Measurements from ENCODE around the gene IPO5.
"Not testable (repeated sequence)": the region's sequence is repeated elsewhere in the genome, so short reads cannot be mapped to it uniquely, and the experiment has no call there.

IPO5 gene

DNA sequence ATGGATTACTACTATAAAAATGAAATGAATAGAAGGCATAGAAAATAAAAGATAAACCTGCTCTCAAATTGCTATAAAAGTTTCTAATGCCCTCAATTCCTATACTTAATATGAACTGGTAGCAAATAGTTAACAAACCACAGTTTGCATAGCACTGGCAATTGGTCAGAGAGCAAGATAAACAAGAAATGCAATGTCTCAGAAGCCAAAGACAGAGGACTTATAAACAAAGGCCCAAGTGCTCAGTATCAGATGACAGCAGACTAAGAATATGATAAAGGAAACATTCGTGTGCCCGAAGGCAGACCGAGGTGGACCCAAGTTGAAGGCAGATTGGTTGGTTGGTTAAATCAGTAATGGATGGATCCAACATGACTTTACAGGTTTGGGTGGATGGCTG lies 50.6 kb downstream of the IPO5 start:
- H3K36me3 ChIP-seq (ENCODE audit: control insufficient read depth in 1 of 2, insufficient read depth in 2 of 2, low read length in 2 of 2): peaks cover 40 to 46% of the 10 kb centered on the region in 2 experiments
- H3K27ac ChIP-seq (ENCODE audit: low read depth, low read length): no peak overlapping the region
- WGBS (ENCODE audit: extremely low coverage, insufficient coverage, insufficient read length): no CpG with 5 or more reads among the region's 3 CpGs

DNA sequence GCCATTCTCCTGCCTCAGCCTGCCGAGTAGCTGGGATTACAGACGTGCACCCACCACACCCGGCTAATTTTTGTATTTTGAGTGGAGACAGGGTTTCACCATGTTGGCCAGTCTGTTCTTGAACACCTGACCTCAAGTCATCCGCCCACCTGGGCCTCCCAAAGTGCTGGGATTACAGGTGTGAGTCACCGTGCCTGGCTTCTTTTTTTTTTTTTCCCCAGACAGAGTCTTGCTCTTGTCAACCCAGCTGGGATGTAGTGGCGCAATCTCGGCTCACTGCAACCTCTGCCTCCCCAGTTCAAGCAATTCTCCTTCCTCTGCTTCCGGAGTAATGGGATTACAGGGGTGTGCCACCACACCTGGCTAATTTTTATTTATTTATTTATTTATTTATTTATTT lies 51.5 kb downstream of the IPO5 start:
- no CpG with 5 or more reads among the region's 8 CpGs for WGBS (ENCODE audit: extremely low coverage, insufficient coverage, insufficient read length)
- DNase-seq: peak; percentile 42 to 64
- not testable (repeated sequence) for H3K23ac ChIP-seq (ENCODE audit: low read length); H2BK12ac ChIP-seq (ENCODE audit: low read length); H4K8ac ChIP-seq (ENCODE audit: low read depth, low read length); H3K9me3 ChIP-seq (ENCODE audit: insufficient read depth, low read depth, low read length); H3K14ac ChIP-seq (ENCODE audit: low read length); H3K4me1 ChIP-seq (ENCODE audit: control insufficient read depth in 1 of 2, insufficient read depth in 2 of 2, low read length in 2 of 2); H2AFZ ChIP-seq (ENCODE audit: insufficient read depth, low read length, poor library complexity); H2BK5ac ChIP-seq (ENCODE audit: low read depth, low read length, poor library complexity); H3K4me2 ChIP-seq (ENCODE audit: low read length); H3K27ac ChIP-seq (ENCODE audit: low read depth, low read length); H3K4me3 ChIP-seq (ENCODE audit: low read depth, low read length); H4K91ac ChIP-seq (ENCODE audit: low read depth, low read length); H3K27me3 ChIP-seq (ENCODE audit: insufficient read depth, low read length); H3K79me2 ChIP-seq (ENCODE audit: control insufficient read depth, insufficient read depth, low read length, poor library complexity); H2AK5ac ChIP-seq (ENCODE audit: low read length); H3K79me1 ChIP-seq (ENCODE audit: low read length); H2BK120ac ChIP-seq (ENCODE audit: insufficient read depth, low read length, poor library complexity); H3K4ac ChIP-seq (ENCODE audit: low read depth, low read length); H3K18ac ChIP-seq (ENCODE audit: low read length); H3K9ac ChIP-seq (ENCODE audit: low read length); H4K12ac ChIP-seq (ENCODE audit: low read depth, low read length)
- peaks cover 38 to 47% of the 10 kb centered on the region in 2 experiments for H3K36me3 ChIP-seq (ENCODE audit: control insufficient read depth in 1 of 2, insufficient read depth in 2 of 2, low read length in 2 of 2)

More for the DNA sequence above, 50.6 kb downstream of the IPO5 start:
- Histone ChIP-seq H2AK5ac (ENCODE audit: low read length) (no peak overlapping the region), H4K91ac (ENCODE audit: low read depth, low read length) (no peak overlapping the region), H3K79me1 (ENCODE audit: low read length) (no peaks in the 10 kb centered on the region), H3K79me2 (ENCODE audit: control insufficient read depth, insufficient read depth, low read length, poor library complexity) (no peaks in the 10 kb centered on the region), H3K18ac (ENCODE audit: low read length) (peak overlapping the region; percentile 35), H3K27me3 (ENCODE audit: insufficient read depth, low read length) (no peaks in the 10 kb centered on the region), H2BK5ac (ENCODE audit: low read depth, low read length, poor library complexity) (no peak overlapping the region), H2BK12ac (ENCODE audit: low read length) (no peak overlapping the region), H3K9me3 (ENCODE audit: insufficient read depth, low read depth, low read length) (no peaks in the 10 kb centered on the region), H4K8ac (ENCODE audit: low read depth, low read length) (no peak overlapping the region), H2BK120ac (ENCODE audit: insufficient read depth, low read length, poor library complexity) (peak overlapping the region; percentile 22), H3K4me2 (ENCODE audit: low read length) (no peak overlapping the region), H3K23ac (ENCODE audit: low read length) (no peak overlapping the region), H3K4ac (ENCODE audit: low read depth, low read length) (no peak overlapping the region), H4K12ac (ENCODE audit: low read depth, low read length) (peak overlapping the region; percentile 30), H3K4me1 (ENCODE audit: control insufficient read depth in 1 of 2, insufficient read depth in 2 of 2, low read length in 2 of 2) (no peaks in the 10 kb centered on the region), H3K9ac (ENCODE audit: low read length) (no peak overlapping the region), H3K14ac (ENCODE audit: low read length) (no peak overlapping the region), H2AFZ (ENCODE audit: insufficient read depth, low read length, poor library complexity) (no peak overlapping the region), H3K4me3 (ENCODE audit: low read depth, low read length) (no peak overlapping the region)
- peak in 1 of 2 donors; percentile 40 for DNase-seq

DNA sequence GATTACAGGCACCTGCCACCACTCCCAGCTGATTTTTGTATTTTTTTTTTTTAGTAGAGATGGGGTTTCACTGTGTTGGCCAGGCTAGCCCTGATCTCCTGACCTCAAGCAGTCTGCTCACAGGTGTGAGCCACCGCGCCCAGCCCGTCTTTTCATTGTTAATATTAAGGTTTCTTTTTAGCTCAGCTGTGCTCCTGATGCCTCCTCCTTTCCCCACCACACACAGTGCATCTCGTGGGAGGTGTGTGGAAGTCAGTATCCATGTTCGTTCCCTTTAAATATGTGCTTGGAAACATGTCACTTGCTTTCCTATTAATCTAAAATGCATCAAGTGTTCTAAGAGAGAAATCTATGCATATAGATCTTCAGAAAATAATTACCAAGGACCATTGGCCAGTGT lies 53.5 kb downstream of the IPO5 start:
- no peaks in the 10 kb centered on the region for H3K79me1 ChIP-seq (ENCODE audit: low read length)
- no peak overlapping the region for H4K12ac ChIP-seq (ENCODE audit: low read depth, low read length)
- H4K91ac ChIP-seq (ENCODE audit: low read depth, low read length): no peak overlapping the region
- no CpG with 5 or more reads among the region's 5 CpGs for WGBS (ENCODE audit: extremely low coverage, insufficient coverage, insufficient read length)
- H4K8ac ChIP-seq (ENCODE audit: low read depth, low read length): no peak overlapping the region
- no peak overlapping the region for H2BK12ac ChIP-seq (ENCODE audit: low read length)
- H3K9me3 ChIP-seq (ENCODE audit: insufficient read depth, low read depth, low read length): no peaks in the 10 kb centered on the region
- no peak overlapping the region for H3K4me2 ChIP-seq (ENCODE audit: low read length)
- H3K27me3 ChIP-seq (ENCODE audit: insufficient read depth, low read length): no peaks in the 10 kb centered on the region
- H3K14ac ChIP-seq (ENCODE audit: low read length): no peak overlapping the region
- H3K27ac ChIP-seq (ENCODE audit: low read depth, low read length): no peak overlapping the region
- H2AFZ ChIP-seq (ENCODE audit: insufficient read depth, low read length, poor library complexity): no peak overlapping the region
- H3K18ac ChIP-seq (ENCODE audit: low read length): no peak overlapping the region
- H3K9ac ChIP-seq (ENCODE audit: low read length): no peak overlapping the region
- no peak overlapping the region for H2BK120ac ChIP-seq (ENCODE audit: insufficient read depth, low read length, poor library complexity)
- no peaks in the 10 kb centered on the region for H3K4me1 ChIP-seq (ENCODE audit: control insufficient read depth in 1 of 2, insufficient read depth in 2 of 2, low read length in 2 of 2)
- no peak overlapping the region for H3K4me3 ChIP-seq (ENCODE audit: low read depth, low read length)
- H3K23ac ChIP-seq (ENCODE audit: low read length): no peak overlapping the region
- H3K36me3 ChIP-seq (ENCODE audit: control insufficient read depth in 1 of 2, insufficient read depth in 2 of 2, low read length in 2 of 2): peaks cover 25 to 39% of the 10 kb centered on the region in 2 experiments
- H3K79me2 ChIP-seq (ENCODE audit: control insufficient read depth, insufficient read depth, low read length, poor library complexity): no peaks in the 10 kb centered on the region
- no peak overlapping the region for H2AK5ac ChIP-seq (ENCODE audit: low read length)
- DNase-seq: no peak
- H2BK5ac ChIP-seq (ENCODE audit: low read depth, low read length, poor library complexity): no peak overlapping the region
- H3K4ac ChIP-seq (ENCODE audit: low read depth, low read length): no peak overlapping the region

DNA sequence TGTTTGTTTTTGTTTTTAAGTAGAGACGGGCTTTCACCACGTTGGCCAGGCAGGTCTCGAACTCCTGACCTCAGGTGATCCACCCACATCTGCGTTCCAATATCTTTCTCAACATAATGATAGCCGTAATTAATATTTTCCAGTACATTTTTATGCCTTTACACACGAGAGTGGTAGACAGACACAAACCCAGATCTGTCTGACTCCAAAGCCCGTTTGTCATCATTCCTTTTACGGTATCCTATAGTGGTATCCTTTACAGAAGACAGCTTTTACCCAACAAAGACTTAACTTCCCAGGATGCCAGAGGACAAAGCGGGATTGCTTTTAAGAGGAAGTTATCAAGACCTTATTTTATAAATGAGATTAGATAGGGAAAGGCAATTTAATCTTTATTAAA lies 59.8 kb downstream of the IPO5 start:
- Histone ChIP-seq H3K27me3 (ENCODE audit: insufficient read depth, low read length) (no peaks in the 10 kb centered on the region), H3K79me1 (ENCODE audit: low read length) (no peaks in the 10 kb centered on the region), H3K4me2 (ENCODE audit: low read length) (no peak overlapping the region), H2BK12ac (ENCODE audit: low read length) (no peak overlapping the region), H2AFZ (ENCODE audit: insufficient read depth, low read length, poor library complexity) (no peak overlapping the region), H4K8ac (ENCODE audit: low read depth, low read length) (no peak overlapping the region), H3K36me3 (ENCODE audit: control insufficient read depth in 1 of 2, insufficient read depth in 2 of 2, low read length in 2 of 2) (peaks cover 28 to 29% of the 10 kb centered on the region in 2 experiments), H4K12ac (ENCODE audit: low read depth, low read length) (no peak overlapping the region), H3K18ac (ENCODE audit: low read length) (no peak overlapping the region), H3K79me2 (ENCODE audit: control insufficient read depth, insufficient read depth, low read length, poor library complexity) (no peaks in the 10 kb centered on the region), H3K4me3 (ENCODE audit: low read depth, low read length) (no peak overlapping the region), H3K4ac (ENCODE audit: low read depth, low read length) (no peak overlapping the region), H2AK5ac (ENCODE audit: low read length) (no peak overlapping the region), H3K14ac (ENCODE audit: low read length) (no peak overlapping the region), H2BK120ac (ENCODE audit: insufficient read depth, low read length, poor library complexity) (no peak overlapping the region), H3K9me3 (ENCODE audit: insufficient read depth, low read depth, low read length) (no peaks in the 10 kb centered on the region), H2BK5ac (ENCODE audit: low read depth, low read length, poor library complexity) (no peak overlapping the region), H3K4me1 (ENCODE audit: control insufficient read depth in 1 of 2, insufficient read depth in 2 of 2, low read length in 2 of 2) (no peaks in the 10 kb centered on the region), H3K23ac (ENCODE audit: low read length) (no peak overlapping the region), H3K9ac (ENCODE audit: low read length) (no peak overlapping the region), H4K91ac (ENCODE audit: low read depth, low read length) (no peak overlapping the region), H3K27ac (ENCODE audit: low read depth, low read length) (no peak overlapping the region)
- DNase-seq: peak; percentile 70 to 92
- no CpG with 5 or more reads among the region's 9 CpGs for WGBS (ENCODE audit: extremely low coverage, insufficient coverage, insufficient read length)
